ENCODE measurements around the gene KCNT2.
A peak's percentile ranks its signal among the peaks of the same experiment; 100 is the strongest.

DNA sequence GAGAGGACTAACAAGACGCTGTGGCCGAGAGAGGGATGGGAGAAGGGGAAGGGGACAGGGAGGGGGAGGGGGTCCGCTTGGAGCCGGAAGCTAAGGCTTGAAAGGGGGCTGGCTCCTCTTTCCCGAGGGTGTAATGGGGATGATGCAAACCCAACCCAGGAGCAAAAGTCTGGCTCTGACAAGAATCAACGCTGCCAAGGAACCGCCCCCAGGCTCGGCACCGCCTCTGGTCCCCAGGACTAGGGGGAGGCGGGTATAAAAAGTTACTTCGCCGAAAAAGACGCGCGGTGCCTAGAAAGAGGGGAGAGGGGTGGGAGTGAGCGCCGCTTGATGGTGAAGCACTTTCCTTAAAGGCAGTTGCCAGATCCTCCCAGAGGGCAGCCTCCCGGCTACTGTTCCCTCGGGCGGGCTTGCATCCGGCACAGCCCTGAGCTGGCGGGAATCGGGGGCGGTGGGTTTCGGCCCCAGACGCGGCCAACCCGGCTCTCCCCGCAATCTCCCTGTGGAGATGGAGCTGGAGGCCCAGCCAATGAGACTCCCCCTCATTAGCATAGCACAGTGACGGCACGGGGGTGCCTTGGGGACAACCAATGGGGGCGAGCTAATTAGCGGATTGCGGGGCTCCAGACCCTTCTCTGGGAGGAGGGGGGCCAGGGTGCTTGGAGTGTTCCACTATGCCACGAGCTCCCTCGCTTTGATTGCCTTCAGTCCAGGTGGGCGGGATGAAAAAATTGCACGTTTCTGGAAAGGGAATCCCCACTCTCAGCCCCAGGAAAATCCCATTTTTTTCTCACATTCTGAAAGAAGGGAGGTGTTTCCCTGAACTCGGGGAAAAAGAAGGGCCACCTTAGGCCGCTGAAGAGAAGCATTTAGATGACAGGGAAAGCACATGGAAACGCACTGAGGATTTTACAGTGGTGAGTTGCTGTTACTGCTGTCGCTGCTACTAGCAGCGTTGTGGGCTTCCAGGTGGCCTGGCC lies at the start of gene KCNT2:
- peak; percentile 52 for TF ChIP-seq JUND (IDR thresholded peaks at IDR 0.05; ENCODE audit: low read length)
- TF ChIP-seq RAD21 (IDR thresholded peaks at IDR 0.05 in 1 of 2, conservative IDR thresholded peaks at IDR 0.05 in 1 of 2; ENCODE audit: low read depth in 2 of 2, low read length in 2 of 2): peak in 1 of 2 experiments; percentile 21; a peak in 2 of 4 replicates

All from H1 (cell line).